ENCODE data around the gene MIEF1. TPM values are rescaled to one million over a fixed set of nuclear protein-coding genes. Genes with fewer than 3 reads are reported as not detected.
A peak's percentile ranks its signal among the peaks of the same experiment; 100 is the strongest.
"Not testable (repeated sequence)": the region's sequence is repeated elsewhere in the genome, so short reads cannot be mapped to it uniquely, and the experiment has no call there.

The MIEF1 gene
- total RNA-seq, 1 experiment from 2014 or later: 31.5 TPM

- DNase-seq: no peak
- Histone ChIP-seq H3K4me3 (no peak overlapping the region), H3K4me1 (no peaks in the 10 kb centered on the region), H3K9me3 (replicated peaks) (no peaks in the 10 kb centered on the region), H3K27ac (no peak overlapping the region), H3K27me3 (no peaks in the 10 kb centered on the region), H3K36me3 (peaks cover 48% of the 10 kb centered on the region)
Observed at GRCh38 chr22:39510529-39511149, 8.5 kb downstream of the MIEF1 start.

GRCh38 chr22:39511226-39511625, 9.1 kb downstream of the MIEF1 start:
- Histone ChIP-seq H3K9me3 (replicated peaks) (no peaks in the 10 kb centered on the region), H3K4me1 (no peaks in the 10 kb centered on the region), H3K4me3 (no peak overlapping the region), H3K27ac (no peak overlapping the region), H3K27me3 (no peaks in the 10 kb centered on the region), H3K36me3 (peaks cover 46% of the 10 kb centered on the region)
- no peak for DNase-seq

- H3K9me3 ChIP-seq (replicated peaks): no peaks in the 10 kb centered on the region
- no peak for DNase-seq
- no peak overlapping the region for H3K27ac ChIP-seq
- peaks cover 47% of the 10 kb centered on the region for H3K36me3 ChIP-seq
- no peaks in the 10 kb centered on the region for H3K27me3 ChIP-seq
- H3K4me3 ChIP-seq: no peak overlapping the region
- H3K4me1 ChIP-seq: no peaks in the 10 kb centered on the region
Observed at GRCh38 chr22:39512026-39512425, 9.9 kb downstream of the MIEF1 start.

GRCh38 chr22:39513791-39514190, 11.7 kb downstream of the MIEF1 start:
- no peak for DNase-seq
- H3K4me1 ChIP-seq: peaks cover 4% of the 10 kb centered on the region; the same call in 1 of the 2 replicates
- no peak overlapping the region for H3K4me3 ChIP-seq
- no peaks in the 10 kb centered on the region for H3K27me3 ChIP-seq
- no peaks in the 10 kb centered on the region for H3K9me3 ChIP-seq (replicated peaks)
- H3K36me3 ChIP-seq: peaks cover 47% of the 10 kb centered on the region
- no peak overlapping the region for H3K27ac ChIP-seq

GRCh38 chr22:39514373-39514973, 12.4 kb downstream of the MIEF1 start:
- DNase-seq: peak in 1 of 2 experiments; percentile 43
- peaks cover 47% of the 10 kb centered on the region for H3K36me3 ChIP-seq

GRCh38 chr22:39515266-39516050, 13.4 kb downstream of the MIEF1 start:
- H3K27ac ChIP-seq: no peak overlapping the region
- H3K27me3 ChIP-seq: no peaks in the 10 kb centered on the region
- peaks cover 41% of the 10 kb centered on the region for H3K36me3 ChIP-seq
- no peak overlapping the region for H3K4me3 ChIP-seq
- no peak for DNase-seq
- no peaks in the 10 kb centered on the region for H3K9me3 ChIP-seq (replicated peaks)
- peaks cover 6% of the 10 kb centered on the region; the same call in 1 of the 2 replicates for H3K4me1 ChIP-seq

More at GRCh38 chr22:39514373-39514973, 12.4 kb downstream of the MIEF1 start:
- Histone ChIP-seq H3K9me3 (replicated peaks) (no peaks in the 10 kb centered on the region), H3K27ac (no peak overlapping the region), H3K4me1 (peaks cover 6% of the 10 kb centered on the region; the same call in 1 of the 2 replicates), H3K27me3 (no peaks in the 10 kb centered on the region), H3K4me3 (no peak overlapping the region)

GRCh38 chr22:39517470-39517869, 15.4 kb downstream of the MIEF1 start:
- H3K27me3 ChIP-seq: no peaks in the 10 kb centered on the region
- H3K4me3 ChIP-seq: no peak overlapping the region
- peaks cover 8% of the 10 kb centered on the region; the same call in 1 of the 2 replicates for H3K4me1 ChIP-seq
- DNase-seq: no peak
- H3K27ac ChIP-seq: no peak overlapping the region
- H3K36me3 ChIP-seq: peaks cover 50% of the 10 kb centered on the region
- no peaks in the 10 kb centered on the region for H3K9me3 ChIP-seq (replicated peaks)

GRCh38 chr22:39518144-39518786, 16.2 kb downstream of the MIEF1 start:
- peak overlapping the region; percentile 98 for H3K27ac ChIP-seq
- peaks cover 58% of the 10 kb centered on the region for H3K36me3 ChIP-seq
- peak in 1 of 2 experiments; percentile 17 for DNase-seq
- no peaks in the 10 kb centered on the region for H3K27me3 ChIP-seq
- no peaks in the 10 kb centered on the region for H3K9me3 ChIP-seq (replicated peaks)
- H3K4me3 ChIP-seq: peak overlapping the region; percentile 98
- H3K4me1 ChIP-seq: peaks cover 16% of the 10 kb centered on the region

- peak overlapping the region; percentile 98 for H3K4me3 ChIP-seq
- peak overlapping the region; percentile 98 for H3K27ac ChIP-seq
- peak; percentile 64 to 78 for DNase-seq
- H3K4me1 ChIP-seq: peaks cover 16% of the 10 kb centered on the region
- H3K36me3 ChIP-seq: peaks cover 56% of the 10 kb centered on the region
- H3K27me3 ChIP-seq: no peaks in the 10 kb centered on the region
- no peaks in the 10 kb centered on the region for H3K9me3 ChIP-seq (replicated peaks)
Observed at GRCh38 chr22:39518996-39519680, 17.0 kb downstream of the MIEF1 start.

GRCh38 chr22:39519681-39520225, 17.7 kb downstream of the MIEF1 start:
- peak; percentile 97 for DNase-seq
- H3K4me1 ChIP-seq: peaks cover 16% of the 10 kb centered on the region
- H3K27me3 ChIP-seq: no peaks in the 10 kb centered on the region
- peaks cover 56% of the 10 kb centered on the region for H3K36me3 ChIP-seq
- H3K4me3 ChIP-seq: peak overlapping the region; percentile 98
- H3K9me3 ChIP-seq (replicated peaks): no peaks in the 10 kb centered on the region
- peak overlapping the region; percentile 98 for H3K27ac ChIP-seq

GRCh38 chr22:39520226-39521105, 18.4 kb downstream of the MIEF1 start, which contains the start of gene ATF4:
TSS of gene ATF4 (plus strand) at chr22:39520562. CDS start at chr22:39521446, 884 bp downstream.
- Histone ChIP-seq H3K9me3 (replicated peaks) (no peaks in the 10 kb centered on the region), H3K36me3 (peaks cover 53% of the 10 kb centered on the region), H3K4me3 (peak within 1 kb of the TSS; percentile 98), H3K4me1 (peaks cover 16% of the 10 kb centered on the region), H3K27me3 (no peaks in the 10 kb centered on the region), H3K27ac (peak within 1 kb of the TSS; percentile 98)
- DNase-seq: peak; percentile 70 to 72

GRCh38 chr22:39521106-39521885, 19.2 kb downstream of the MIEF1 start:
- H3K27me3 ChIP-seq; H3K9me3 ChIP-seq (replicated peaks); DNase-seq: not testable (repeated sequence)
- peak overlapping the region; percentile 98 for H3K4me3 ChIP-seq
- H3K36me3 ChIP-seq: peaks cover 46% of the 10 kb centered on the region
- H3K27ac ChIP-seq: peak overlapping the region; percentile 98
- H3K4me1 ChIP-seq: peaks cover 16% of the 10 kb centered on the region
